SU-DHL-6 (cell line): ENCODE data around the gene TTC22.

Experiments
- H2AFZ ChIP-seq: fragments of 200-600 bp; sonication (generic); 2 replicates; pipeline ENCODE4 v1.6.1; 2014; ENCODE audit warnings: low read depth, mild to moderate bottlenecking, moderate library complexity, mixed read lengths, antibody characterized with exemption, low read length; ENCODE audit not compliant: severe bottlenecking
- H3F3A ChIP-seq: fragments of 200-600 bp; shearing (Covaris generic); 2 replicates; pipeline ENCODE4 v1.6.0; 2016; ENCODE audit warnings: antibody characterized with exemption, mild to moderate bottlenecking; ENCODE audit not compliant: insufficient read depth
- H3K27ac ChIP-seq: fragments of 200-600 bp; sonication (generic); 2 replicates; pipeline ENCODE4 v1.5.1; 2016; ENCODE audit warnings: low read depth, mild to moderate bottlenecking, low read length, moderate library complexity, mixed read lengths
- H3K27me3 ChIP-seq: fragments of 200-600 bp; sonication (generic), shearing (Covaris generic); 2 replicates; pipeline ENCODE4 v1.6.0; 2014; ENCODE audit warnings: mild to moderate bottlenecking, low read length
- H3K36me3 ChIP-seq: fragments of 200-600 bp; sonication (generic); 2 replicates; pipeline ENCODE4 v1.6.1; 2014; ENCODE audit warnings: mild to moderate bottlenecking, low read length, mixed read lengths
- H3K4me2 ChIP-seq: fragments of 300-600, 200-600 bp; shearing (Covaris generic), sonication (generic); 2 replicates; pipeline ENCODE4 v1.6.0; 2014; ENCODE audit warnings: low read length, low read depth, mild to moderate bottlenecking; ENCODE audit not compliant: poor library complexity, severe bottlenecking
- H3K4me3 ChIP-seq: fragments of 200-600 bp; sonication (generic); 2 replicates; pipeline ENCODE4 v1.5.1; 2014; ENCODE audit warnings: antibody characterized with exemption, low read length, mild to moderate bottlenecking, mixed read lengths; ENCODE audit not compliant: insufficient read depth, poor library complexity, severe bottlenecking
- H3K79me2 ChIP-seq: fragments of 200-600 bp; sonication (generic); 2 replicates; pipeline ENCODE4 v1.6.1; 2014; ENCODE audit warnings: mild to moderate bottlenecking, low read length, moderate library complexity; ENCODE audit not compliant: insufficient read depth
- H3K9ac ChIP-seq: fragments of 200-600 bp; sonication (generic); 2 replicates; pipeline ENCODE4 v1.7.0; 2014; ENCODE audit warnings: mild to moderate bottlenecking, low read length
- H3K9me2 ChIP-seq: fragments of 200-600 bp; sonication (generic); replicated peaks from 2 replicates; pipeline ENCODE4 v1.6.1; 2014; ENCODE audit warnings: low read length; ENCODE audit not compliant: insufficient read depth
- H3K9me3 ChIP-seq: fragments of 200-600 bp; sonication (generic); 2 replicates; pipeline ENCODE4 v1.6.1; 2014; ENCODE audit warnings: low read length, mixed read lengths; ENCODE audit not compliant: insufficient read depth
- H4K20me1 ChIP-seq: fragments of 200-600 bp; sonication (generic); 2 replicates; pipeline ENCODE4 v1.6.1; 2014; ENCODE audit warnings: low read depth, mild to moderate bottlenecking, antibody characterized with exemption, low read length, moderate library complexity, mixed read lengths
- EZH2phosphoT487 ChIP-seq: fragments of 200-600 bp; sonication (generic), shearing (Covaris generic); conservative IDR thresholded peaks from 2 replicates; pipeline ENCODE4 v1.6.1; 2018; ENCODE audit warnings: mild to moderate bottlenecking, antibody characterized with exemption, low read length, moderate library complexity, mixed read lengths
- TF ChIP-seq, protein P1 (sequence below): fragments of 200-600 bp; sonication (generic); IDR thresholded peaks from one replicate; pipeline ENCODE4 v1.5.1; 2017; ENCODE audit warnings: antibody characterized with exemption, mild to moderate bottlenecking, low read length, moderate library complexity; ENCODE audit not compliant: insufficient read depth, poor library complexity, severe bottlenecking

Gene TTC22

DNA sequence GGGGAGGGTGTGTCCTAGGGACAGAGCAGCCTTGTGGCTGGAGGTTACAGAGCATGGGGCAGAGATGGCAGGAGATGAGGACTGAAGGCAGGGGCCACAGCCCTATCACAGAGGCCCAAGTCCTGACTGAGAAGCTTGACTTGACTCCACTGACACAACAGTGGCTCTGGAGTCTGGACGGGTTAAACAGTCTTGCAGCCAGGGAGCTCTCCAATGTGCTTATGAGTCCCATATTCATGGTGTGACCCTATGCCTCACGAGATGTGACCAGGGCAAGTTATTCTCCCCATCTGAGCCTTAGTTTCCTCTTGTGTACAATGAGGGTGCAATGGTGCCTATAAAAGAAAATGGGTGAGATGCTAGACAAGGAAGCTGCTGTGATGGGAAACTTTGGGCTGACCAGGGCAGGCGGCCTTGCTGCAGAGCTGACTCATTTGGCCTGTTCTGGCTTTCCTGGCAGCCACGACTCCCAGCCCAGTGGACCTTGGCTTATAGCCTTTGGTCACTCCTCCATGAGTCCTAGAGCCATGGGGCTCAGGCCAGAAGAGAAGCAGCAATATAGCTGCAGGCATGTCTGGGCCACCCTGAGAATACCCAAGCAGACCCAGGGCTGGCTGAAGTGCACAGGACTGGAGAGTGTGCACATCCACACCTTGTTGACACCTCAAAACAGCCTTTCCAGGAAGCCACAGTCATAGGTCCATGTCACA is 2.8 kb upstream of the TTC22 start:
- Histone ChIP-seq H3K4me2 (no peak overlapping the region), H4K20me1 (no peaks in the 10 kb centered on the region), H3K9me3 (no peaks in the 10 kb centered on the region), H3K27ac (no peak overlapping the region), H3F3A (no peaks in the 10 kb centered on the region), H3K9me2 (no peaks in the 10 kb centered on the region), H3K27me3 (no peaks in the 10 kb centered on the region), H3K36me3 (no peaks in the 10 kb centered on the region), H2AFZ (no peak overlapping the region), H3K4me3 (no peak overlapping the region), H3K79me2 (no peaks in the 10 kb centered on the region), H3K9ac (no peak overlapping the region)
- TF ChIP-seq EZH2phosphoT487: no peak
- TF ChIP-seq, protein P1, sequence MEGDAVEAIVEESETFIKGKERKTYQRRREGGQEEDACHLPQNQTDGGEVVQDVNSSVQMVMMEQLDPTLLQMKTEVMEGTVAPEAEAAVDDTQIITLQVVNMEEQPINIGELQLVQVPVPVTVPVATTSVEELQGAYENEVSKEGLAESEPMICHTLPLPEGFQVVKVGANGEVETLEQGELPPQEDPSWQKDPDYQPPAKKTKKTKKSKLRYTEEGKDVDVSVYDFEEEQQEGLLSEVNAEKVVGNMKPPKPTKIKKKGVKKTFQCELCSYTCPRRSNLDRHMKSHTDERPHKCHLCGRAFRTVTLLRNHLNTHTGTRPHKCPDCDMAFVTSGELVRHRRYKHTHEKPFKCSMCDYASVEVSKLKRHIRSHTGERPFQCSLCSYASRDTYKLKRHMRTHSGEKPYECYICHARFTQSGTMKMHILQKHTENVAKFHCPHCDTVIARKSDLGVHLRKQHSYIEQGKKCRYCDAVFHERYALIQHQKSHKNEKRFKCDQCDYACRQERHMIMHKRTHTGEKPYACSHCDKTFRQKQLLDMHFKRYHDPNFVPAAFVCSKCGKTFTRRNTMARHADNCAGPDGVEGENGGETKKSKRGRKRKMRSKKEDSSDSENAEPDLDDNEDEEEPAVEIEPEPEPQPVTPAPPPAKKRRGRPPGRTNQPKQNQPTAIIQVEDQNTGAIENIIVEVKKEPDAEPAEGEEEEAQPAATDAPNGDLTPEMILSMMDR: no peak

DNA sequence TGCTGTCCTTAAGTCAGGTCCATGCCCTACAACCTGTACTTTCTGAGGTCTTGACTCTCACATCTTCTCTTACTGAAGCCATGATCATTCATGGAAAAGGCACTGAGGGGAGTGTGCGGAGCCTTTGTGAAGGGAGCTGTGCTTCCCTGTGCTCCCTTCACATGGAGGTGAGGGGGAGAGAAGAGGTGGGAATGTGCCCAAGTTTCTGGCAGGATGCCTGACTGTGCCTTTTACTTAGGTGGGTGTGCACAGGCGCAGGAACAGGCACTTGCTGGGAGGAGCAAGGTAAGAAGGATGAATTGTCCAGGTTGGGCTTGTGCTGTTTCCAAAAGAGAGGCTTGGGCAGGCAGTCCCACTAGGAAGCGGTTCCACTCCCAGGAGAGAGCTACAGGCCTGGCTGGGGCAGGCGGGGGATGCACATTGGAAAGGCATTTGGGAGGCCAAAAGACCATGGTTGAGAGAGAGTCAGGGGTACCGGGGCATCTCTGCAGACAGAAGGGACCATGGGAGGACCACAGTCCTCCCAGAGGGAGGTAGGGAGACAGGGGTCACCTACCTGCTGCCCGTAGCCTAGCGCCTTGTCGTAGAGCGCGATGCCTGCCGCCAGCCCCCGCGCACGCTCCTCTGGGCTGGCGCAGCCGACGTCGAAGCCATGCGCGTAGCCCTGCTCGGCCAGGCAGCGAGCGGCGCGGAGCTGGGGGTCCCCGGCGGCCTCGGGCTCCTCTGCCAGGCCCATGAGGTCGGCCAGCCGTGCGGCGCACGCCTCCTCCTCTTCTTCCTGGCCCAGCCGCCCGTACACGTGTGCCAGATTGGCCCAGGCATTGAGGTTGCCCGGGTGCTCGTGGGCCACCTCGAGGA is 853 bp downstream of the TTC22 start:
- Histone ChIP-seq H3K4me2 (no peak overlapping the region), H3K27ac (no peak overlapping the region), H3K4me3 (no peak overlapping the region), H3K79me2 (no peaks in the 10 kb centered on the region), H2AFZ (no peak overlapping the region), H3K9me2 (no peaks in the 10 kb centered on the region), H3F3A (no peaks in the 10 kb centered on the region), H3K27me3 (no peaks in the 10 kb centered on the region), H3K9ac (no peak overlapping the region), H4K20me1 (no peaks in the 10 kb centered on the region), H3K36me3 (no peaks in the 10 kb centered on the region), H3K9me3 (no peaks in the 10 kb centered on the region)
- no peak for TF ChIP-seq EZH2phosphoT487
- TF ChIP-seq, protein P1: no peak

GRCh38 chr1:54798769-54799641 is 2.1 kb downstream of the TTC22 start:
- Histone ChIP-seq H3K27me3 (no peaks in the 10 kb centered on the region), H3K9me2 (no peaks in the 10 kb centered on the region), H3K4me3 (no peak overlapping the region), H3K9ac (no peak overlapping the region), H3K79me2 (no peaks in the 10 kb centered on the region), H3F3A (no peaks in the 10 kb centered on the region), H3K36me3 (no peaks in the 10 kb centered on the region), H3K9me3 (no peaks in the 10 kb centered on the region), H3K4me2 (no peak overlapping the region), H2AFZ (no peak overlapping the region), H4K20me1 (no peaks in the 10 kb centered on the region), H3K27ac (no peak overlapping the region)
- TF ChIP-seq, protein P1: no peak
- no peak for TF ChIP-seq EZH2phosphoT487
